ENCODE results near the gene CIB2. TPM values are rescaled to one million over a fixed set of nuclear protein-coding genes. Genes with fewer than 3 reads are reported as not detected.

The CIB2 gene
- total RNA-seq, 1 experiment from 2014 or later = 43.2 TPM

DNA sequence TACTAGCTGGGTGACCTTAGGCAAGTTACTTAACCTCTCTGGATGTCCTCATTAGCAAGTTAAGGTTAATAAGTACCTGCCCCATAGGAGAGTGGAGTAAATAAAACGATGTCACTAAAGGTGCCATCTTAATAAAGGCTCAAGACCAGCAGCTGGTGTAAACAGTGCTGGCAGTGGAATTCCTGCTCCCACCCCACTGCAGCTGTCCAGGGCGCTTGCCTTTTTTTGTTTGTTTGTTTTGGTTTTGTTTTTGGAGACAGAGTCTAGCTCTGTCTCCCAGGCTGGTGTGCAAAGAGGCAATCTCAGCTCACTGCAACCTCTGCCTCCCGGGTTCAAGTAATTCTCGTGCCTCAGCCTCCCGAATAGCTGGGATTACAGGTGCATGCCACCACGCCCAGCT, 46.8 kb upstream of the CIB2 start:
- H2AFZ ChIP-seq (ENCODE audit: low read length) = no peak overlapping the region
- no peaks in the 10 kb centered on the region for H3K79me1 ChIP-seq (ENCODE audit: insufficient read depth, low read depth, low read length, poor library complexity, severe bottlenecking)
- no peak overlapping the region for H3K4ac ChIP-seq (ENCODE audit: low read depth, low read length)
- no peak overlapping the region for H2BK120ac ChIP-seq (ENCODE audit: low read depth, low read length, poor library complexity, severe bottlenecking)
- H3K79me2 ChIP-seq (ENCODE audit: insufficient read depth, low read length) = no peaks in the 10 kb centered on the region
- TF ChIP-seq, protein P1, sequence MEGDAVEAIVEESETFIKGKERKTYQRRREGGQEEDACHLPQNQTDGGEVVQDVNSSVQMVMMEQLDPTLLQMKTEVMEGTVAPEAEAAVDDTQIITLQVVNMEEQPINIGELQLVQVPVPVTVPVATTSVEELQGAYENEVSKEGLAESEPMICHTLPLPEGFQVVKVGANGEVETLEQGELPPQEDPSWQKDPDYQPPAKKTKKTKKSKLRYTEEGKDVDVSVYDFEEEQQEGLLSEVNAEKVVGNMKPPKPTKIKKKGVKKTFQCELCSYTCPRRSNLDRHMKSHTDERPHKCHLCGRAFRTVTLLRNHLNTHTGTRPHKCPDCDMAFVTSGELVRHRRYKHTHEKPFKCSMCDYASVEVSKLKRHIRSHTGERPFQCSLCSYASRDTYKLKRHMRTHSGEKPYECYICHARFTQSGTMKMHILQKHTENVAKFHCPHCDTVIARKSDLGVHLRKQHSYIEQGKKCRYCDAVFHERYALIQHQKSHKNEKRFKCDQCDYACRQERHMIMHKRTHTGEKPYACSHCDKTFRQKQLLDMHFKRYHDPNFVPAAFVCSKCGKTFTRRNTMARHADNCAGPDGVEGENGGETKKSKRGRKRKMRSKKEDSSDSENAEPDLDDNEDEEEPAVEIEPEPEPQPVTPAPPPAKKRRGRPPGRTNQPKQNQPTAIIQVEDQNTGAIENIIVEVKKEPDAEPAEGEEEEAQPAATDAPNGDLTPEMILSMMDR (conservative IDR thresholded peaks at IDR 0.05) = no peak
- no peaks in the 10 kb centered on the region for H3K4me1 ChIP-seq (ENCODE audit: insufficient read depth, low read length)
- no peak overlapping the region for H4K8ac ChIP-seq (replicated peaks; ENCODE audit: insufficient read length, low read depth, low read length)
- H2BK5ac ChIP-seq (ENCODE audit: insufficient read length, low read length) = no peak overlapping the region
- peaks cover 2 to 3% of the 10 kb centered on the region in 2 experiments; a peak in 2 of 4 replicates for H3K4me1 Mint-ChIP-seq
- no peaks in the 10 kb centered on the region; the same call in 1 of the 2 replicates for H3K27me3 Mint-ChIP-seq (ENCODE audit: low read depth)
- no peak overlapping the region for H3K23ac ChIP-seq (ENCODE audit: insufficient read length, low read depth, low read length)
- no peak overlapping the region for H3K27ac Mint-ChIP-seq
- no peak overlapping the region for H4K91ac ChIP-seq (ENCODE audit: insufficient read length, low read depth, low read length)
- no peaks in the 10 kb centered on the region for H4K20me1 ChIP-seq (ENCODE audit: control insufficient read depth, insufficient read depth, insufficient read length)
- peaks cover 0 to 2% (median 2%) of the 10 kb centered on the region in 3 experiments; a peak in 2 of 7 replicates for H3K36me3 Mint-ChIP-seq (ENCODE audit: insufficient read depth in 1 of 3, low read depth in 3 of 3)
- H3T11ph ChIP-seq (ENCODE audit: low read length) = no peak overlapping the region
- no peak overlapping the region for H2BK15ac ChIP-seq (ENCODE audit: low read depth, low read length)
- H3K27ac ChIP-seq (ENCODE audit: insufficient read length, low read depth, low read length) = no peak overlapping the region
- no peak overlapping the region for H2BK12ac ChIP-seq (ENCODE audit: insufficient read length, low read depth, low read length)
- no peak overlapping the region for H3K4me2 ChIP-seq (ENCODE audit: insufficient read depth, insufficient read length, low read length)
- no peaks in the 10 kb centered on the region for H3K9me3 Mint-ChIP-seq
- H2AK5ac ChIP-seq (ENCODE audit: insufficient read length, low read length) = no peak overlapping the region
- no peak overlapping the region for H2BK20ac ChIP-seq (ENCODE audit: low read depth, low read length, poor library complexity, severe bottlenecking)
- H3K23me2 ChIP-seq (ENCODE audit: insufficient read length, low read depth, low read length, poor library complexity, severe bottlenecking) = no peaks in the 10 kb centered on the region
- DNase-seq = no peak
- no peak overlapping the region for H4K5ac ChIP-seq (ENCODE audit: insufficient read length, low read depth, low read length)
- no peak overlapping the region for H3K4me3 Mint-ChIP-seq
- no peaks in the 10 kb centered on the region for H3K27me3 ChIP-seq (ENCODE audit: insufficient read depth, low read length)
- WGBS (ENCODE audit: extremely low coverage, insufficient read length, low lambda C conversion rate) = no CpG with 5 or more reads among the region's 6 CpGs
- H3K9me3 ChIP-seq (ENCODE audit: control insufficient read depth, low read depth, low read length) = no peaks in the 10 kb centered on the region
- H3K18ac ChIP-seq (ENCODE audit: insufficient read length, low read depth, low read length) = no peak overlapping the region
- no peak overlapping the region for H3K56ac ChIP-seq (ENCODE audit: insufficient read length, low read depth, low read length)
- H3K14ac ChIP-seq (ENCODE audit: insufficient read depth, low read length) = no peak overlapping the region
- H3K9ac ChIP-seq (ENCODE audit: extremely low read depth, insufficient read length, low read length) = no peak overlapping the region
